ENCODE measurements around the gene TMEM74B.
"Not testable (repeated sequence)": the region's sequence is repeated elsewhere in the genome, so short reads cannot be mapped to it uniquely, and the experiment has no call there.

TMEM74B gene

DNA sequence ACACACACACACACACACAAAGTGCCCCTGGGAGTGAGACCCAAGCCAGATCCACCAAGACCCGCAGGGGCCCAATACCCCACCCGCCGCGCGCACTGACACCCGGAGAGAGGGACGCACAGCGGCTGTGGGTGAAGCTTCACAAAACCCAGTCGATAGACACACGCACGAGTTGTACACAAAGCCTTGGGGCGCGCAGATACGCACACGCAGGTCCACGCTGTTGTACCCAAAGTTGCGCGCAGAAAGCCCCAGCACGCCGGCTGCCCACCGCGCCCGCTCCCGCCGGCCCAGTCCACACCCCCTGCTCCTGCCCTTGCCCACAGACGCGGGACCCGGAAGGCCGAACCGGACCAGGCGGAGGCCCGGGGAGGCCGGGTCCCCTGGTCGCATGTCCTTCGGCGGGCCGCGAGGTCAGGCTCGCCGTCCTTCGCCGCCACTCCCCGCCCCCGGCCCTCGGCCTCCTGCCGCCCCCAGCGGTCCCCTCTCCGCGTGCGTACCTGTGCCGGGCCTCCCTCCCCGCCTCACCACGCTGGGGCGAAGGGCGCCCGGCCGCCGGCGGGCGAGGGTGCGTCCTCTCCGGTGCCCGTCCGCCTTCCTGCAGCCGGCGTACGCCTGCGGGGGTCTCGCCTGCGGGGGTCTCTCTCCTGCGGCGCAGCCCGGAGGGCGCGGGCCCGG is at the start of gene TMEM74B:
Gene TMEM74B, minus strand, starts transcription at position 344 of the 678 bp plus-strand sequence. CDS start 1,180 bp downstream, outside the sequence.
- Histone ChIP-seq H3K4me3 (ENCODE audit: low read depth, low read length) (peak within 1 kb of the TSS; percentile 75), H3K27ac (ENCODE audit: low read depth, low read length) (no peak within 1 kb of the TSS), H3K4me1 (ENCODE audit: control insufficient read depth, insufficient read depth, low read length, unreplicated experiment) (no peaks in the 10 kb centered on the region), H3K79me2 (ENCODE audit: control insufficient read depth, insufficient read depth, low read length, unreplicated experiment) (no peaks in the 10 kb centered on the region), H3K36me3 (ENCODE audit: insufficient read depth, low read length) (no peaks in the 10 kb centered on the region), H3K27me3 (ENCODE audit: insufficient read depth, low read length) (peaks cover 50% of the 10 kb centered on the region), H2AFZ (ENCODE audit: low read length, unreplicated experiment) (peak within 1 kb of the TSS; percentile 75)

DNA sequence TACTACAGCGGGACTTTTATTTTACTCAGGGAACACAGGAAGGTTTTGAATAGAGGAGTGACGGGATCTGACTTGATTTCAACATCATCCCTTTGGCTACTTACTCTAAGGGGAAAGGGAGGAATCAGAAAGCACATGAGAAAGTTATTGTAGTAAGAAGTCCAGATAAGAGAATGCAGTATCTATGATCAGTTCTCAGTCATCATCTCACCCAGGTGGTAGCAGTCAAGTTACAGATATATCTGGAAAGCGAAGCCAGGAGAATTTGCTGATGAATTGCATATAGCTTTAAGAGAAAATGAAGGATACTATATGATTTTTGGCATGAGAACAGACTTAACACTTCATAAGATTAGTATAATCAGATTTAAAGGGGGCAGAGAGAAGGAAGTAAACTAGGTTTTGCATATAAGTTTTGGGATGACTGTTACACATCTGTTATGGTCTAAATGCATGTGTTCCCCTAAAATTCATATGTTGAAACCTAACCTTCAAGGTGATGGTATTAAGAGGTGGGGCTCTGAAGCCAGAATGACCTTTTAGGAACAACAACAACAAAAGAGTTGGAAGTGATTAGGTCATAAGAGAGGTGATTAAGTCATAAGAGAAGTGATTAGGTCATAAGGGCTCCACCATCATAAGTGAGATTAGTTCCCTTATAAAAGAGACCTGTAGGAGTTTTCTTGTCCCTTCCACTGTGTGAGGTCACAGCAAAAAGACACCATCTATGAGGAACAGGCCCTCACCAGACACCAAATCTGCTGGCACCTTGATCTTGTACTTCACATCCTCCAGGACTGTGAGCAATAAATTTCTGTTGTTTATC is 47.7 kb upstream of the TMEM74B start:
- Histone ChIP-seq H3K27ac (ENCODE audit: low read depth, low read length) (no peak overlapping the region), H3K36me3 (ENCODE audit: insufficient read depth, low read length) (no peaks in the 10 kb centered on the region), H3K27me3 (ENCODE audit: insufficient read depth, low read length) (peaks cover 3% of the 10 kb centered on the region), H2AFZ (ENCODE audit: low read length, unreplicated experiment) (no peak overlapping the region), H3K4me3 (ENCODE audit: low read depth, low read length) (no peak overlapping the region), H3K4me1 (ENCODE audit: control insufficient read depth, insufficient read depth, low read length, unreplicated experiment) (no peaks in the 10 kb centered on the region), H3K79me2 (ENCODE audit: control insufficient read depth, insufficient read depth, low read length, unreplicated experiment) (no peaks in the 10 kb centered on the region)

DNA sequence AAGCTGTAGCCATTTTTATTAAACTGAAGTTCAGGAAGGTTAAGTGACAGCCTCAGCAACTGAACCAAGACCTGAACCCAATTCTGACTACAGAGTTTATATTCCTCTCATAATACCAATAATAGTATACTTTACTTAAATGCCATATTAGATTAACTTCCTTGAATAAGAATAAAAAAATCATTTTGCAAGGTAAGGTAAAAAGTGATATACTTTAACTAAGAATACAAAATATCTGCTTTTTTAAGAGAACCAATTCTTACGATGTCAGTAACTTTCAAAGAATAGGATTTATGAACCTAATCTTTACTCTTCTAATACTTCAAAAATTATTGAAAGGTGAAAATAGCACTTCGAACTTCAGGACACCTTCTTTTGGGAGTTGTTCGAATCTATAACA is 44.8 kb upstream of the TMEM74B start:
- Histone ChIP-seq H3K79me2 (ENCODE audit: control insufficient read depth, insufficient read depth, low read length, unreplicated experiment) (no peaks in the 10 kb centered on the region), H3K4me1 (ENCODE audit: control insufficient read depth, insufficient read depth, low read length, unreplicated experiment) (peaks cover 4% of the 10 kb centered on the region), H2AFZ (ENCODE audit: low read length, unreplicated experiment) (no peak overlapping the region), H3K27ac (ENCODE audit: low read depth, low read length) (no peak overlapping the region), H3K27me3 (ENCODE audit: insufficient read depth, low read length) (peaks cover 9% of the 10 kb centered on the region), H3K4me3 (ENCODE audit: low read depth, low read length) (no peak overlapping the region), H3K36me3 (ENCODE audit: insufficient read depth, low read length) (no peaks in the 10 kb centered on the region)

DNA sequence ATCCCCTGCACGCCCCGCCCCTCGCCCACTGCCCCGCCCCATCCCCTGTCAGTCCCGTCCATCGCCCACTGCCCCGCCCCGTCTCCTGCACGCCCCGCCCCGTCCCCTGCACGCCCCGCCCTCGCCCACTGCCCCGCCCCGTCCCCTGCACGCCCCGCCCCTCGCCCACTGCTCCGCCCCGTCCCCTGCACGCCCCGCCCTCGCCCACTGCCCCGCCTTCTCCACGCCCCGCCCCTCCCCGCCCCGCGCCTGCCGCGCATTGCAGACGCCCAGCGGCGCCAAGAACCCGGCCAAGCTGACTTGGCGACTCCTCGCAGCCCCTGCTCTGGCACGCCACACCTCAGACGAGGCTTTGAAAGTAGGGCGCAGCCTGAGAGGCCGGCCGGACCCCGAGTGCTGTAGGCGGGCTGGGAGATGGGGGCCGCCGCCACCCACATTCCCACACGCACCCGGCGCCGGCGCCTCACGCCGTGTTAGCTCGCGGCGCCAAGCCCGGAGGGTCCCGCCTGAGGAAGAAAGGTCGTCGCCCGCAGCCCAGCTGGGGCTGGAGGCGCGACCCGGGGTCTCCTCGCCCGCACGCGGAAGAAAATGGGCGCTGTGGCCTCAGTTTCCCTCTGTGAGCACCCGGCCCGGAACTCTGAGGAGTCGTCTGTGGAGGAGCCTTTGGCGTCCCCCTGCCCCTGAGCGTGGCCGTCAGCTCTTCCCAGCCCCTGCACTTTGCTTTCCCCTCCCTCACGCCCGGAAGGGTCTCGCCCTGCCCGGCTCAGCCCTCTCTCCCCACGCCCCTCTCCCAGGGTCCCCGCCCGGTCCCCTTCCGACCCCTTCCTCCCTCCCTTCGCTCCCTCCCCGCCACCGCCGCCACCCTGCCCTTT is 41.2 kb upstream of the TMEM74B start, which contains the start of gene RAD21L1:
Gene RAD21L1, plus strand, starts transcription at position 262 of the 872 bp plus-strand sequence. CDS start 2,410 bp downstream, outside the sequence.
- Histone ChIP-seq H3K4me3 (ENCODE audit: low read depth, low read length) (peak within 1 kb of the TSS; percentile 83), H2AFZ (ENCODE audit: low read length, unreplicated experiment) (peak within 1 kb of the TSS; percentile 77), H3K27me3 (ENCODE audit: insufficient read depth, low read length) (peaks cover 9% of the 10 kb centered on the region), H3K4me1 (ENCODE audit: control insufficient read depth, insufficient read depth, low read length, unreplicated experiment) (peaks cover 4% of the 10 kb centered on the region), H3K27ac (ENCODE audit: low read depth, low read length) (no peak within 1 kb of the TSS), H3K36me3 (ENCODE audit: insufficient read depth, low read length) (no peaks in the 10 kb centered on the region), H3K79me2 (ENCODE audit: control insufficient read depth, insufficient read depth, low read length, unreplicated experiment) (no peaks in the 10 kb centered on the region)

DNA sequence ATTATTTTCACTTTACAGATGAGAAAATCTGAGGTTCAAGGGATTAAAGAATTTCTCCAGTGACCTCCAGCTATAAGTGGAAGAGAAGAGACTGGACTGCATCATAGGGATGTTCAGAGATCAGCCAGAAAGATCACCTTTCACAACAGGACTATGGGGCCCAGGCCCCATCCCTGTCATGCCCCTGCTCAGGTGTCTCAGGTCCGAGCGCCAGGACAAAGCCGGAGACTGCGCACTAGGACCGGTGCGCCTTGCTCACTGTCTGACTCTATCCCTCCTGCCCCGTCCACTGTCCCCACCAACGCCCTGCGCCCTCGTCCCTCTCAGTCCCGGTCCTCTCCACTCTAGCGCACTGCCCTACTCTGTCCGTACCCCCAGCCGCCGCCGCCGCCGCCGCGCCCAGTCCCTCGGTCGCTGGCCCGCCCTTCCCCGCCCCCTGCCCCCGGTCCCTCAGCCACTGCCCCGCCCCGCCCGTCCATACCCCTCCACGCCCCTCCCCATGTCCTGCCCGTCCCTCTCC is 40.5 kb upstream of the TMEM74B start:
- Histone ChIP-seq H3K79me2 (ENCODE audit: control insufficient read depth, insufficient read depth, low read length, unreplicated experiment) (no peaks in the 10 kb centered on the region), H3K4me3 (ENCODE audit: low read depth, low read length) (peak overlapping the region; percentile 73), H3K27me3 (ENCODE audit: insufficient read depth, low read length) (peaks cover 9% of the 10 kb centered on the region), H2AFZ (ENCODE audit: low read length, unreplicated experiment) (no peak overlapping the region), H3K36me3 (ENCODE audit: insufficient read depth, low read length) (no peaks in the 10 kb centered on the region), H3K4me1 (ENCODE audit: control insufficient read depth, insufficient read depth, low read length, unreplicated experiment) (peaks cover 4% of the 10 kb centered on the region), H3K27ac (ENCODE audit: low read depth, low read length) (no peak overlapping the region)

DNA sequence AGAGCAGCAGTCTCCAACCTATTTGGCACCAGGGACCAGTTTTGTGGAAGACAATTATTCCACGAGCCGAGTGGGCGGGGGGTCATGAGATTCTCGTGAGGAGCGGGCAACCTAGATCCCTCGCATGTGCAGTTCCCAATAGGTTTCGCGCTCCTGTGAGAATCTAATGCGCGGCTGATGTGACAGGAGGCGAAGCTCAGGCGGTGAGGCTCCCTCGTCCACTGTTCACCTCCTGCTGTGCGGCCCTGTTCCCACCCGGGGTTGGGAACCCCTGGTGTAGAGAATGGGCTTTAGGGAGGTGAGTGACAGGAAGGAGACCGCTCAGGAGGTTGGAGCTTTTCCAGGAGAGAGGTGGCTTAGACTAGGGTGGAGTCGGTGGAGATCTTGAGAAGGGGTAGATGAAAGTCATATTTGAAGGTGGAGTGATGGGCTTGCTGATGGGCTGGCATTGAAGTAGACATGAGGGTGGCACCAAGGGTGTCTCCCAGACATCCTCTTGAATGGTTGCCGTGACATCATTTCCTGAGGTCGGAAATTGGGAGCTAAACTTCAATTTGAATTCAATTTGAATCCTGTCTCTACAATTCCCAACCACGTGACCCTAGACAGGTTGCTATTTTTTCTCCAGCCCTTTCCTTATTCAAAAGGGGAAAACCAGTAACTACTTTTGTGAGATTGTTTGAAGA is 39.6 kb upstream of the TMEM74B start:
- peaks cover 4% of the 10 kb centered on the region for H3K4me1 ChIP-seq (ENCODE audit: control insufficient read depth, insufficient read depth, low read length, unreplicated experiment)
- no peak overlapping the region for H3K4me3 ChIP-seq (ENCODE audit: low read depth, low read length)
- peaks cover 9% of the 10 kb centered on the region for H3K27me3 ChIP-seq (ENCODE audit: insufficient read depth, low read length)
- H3K79me2 ChIP-seq (ENCODE audit: control insufficient read depth, insufficient read depth, low read length, unreplicated experiment), result no peaks in the 10 kb centered on the region
- no peaks in the 10 kb centered on the region for H3K36me3 ChIP-seq (ENCODE audit: insufficient read depth, low read length)
- H2AFZ ChIP-seq (ENCODE audit: low read length, unreplicated experiment), result no peak overlapping the region
- H3K27ac ChIP-seq (ENCODE audit: low read depth, low read length), result no peak overlapping the region

DNA sequence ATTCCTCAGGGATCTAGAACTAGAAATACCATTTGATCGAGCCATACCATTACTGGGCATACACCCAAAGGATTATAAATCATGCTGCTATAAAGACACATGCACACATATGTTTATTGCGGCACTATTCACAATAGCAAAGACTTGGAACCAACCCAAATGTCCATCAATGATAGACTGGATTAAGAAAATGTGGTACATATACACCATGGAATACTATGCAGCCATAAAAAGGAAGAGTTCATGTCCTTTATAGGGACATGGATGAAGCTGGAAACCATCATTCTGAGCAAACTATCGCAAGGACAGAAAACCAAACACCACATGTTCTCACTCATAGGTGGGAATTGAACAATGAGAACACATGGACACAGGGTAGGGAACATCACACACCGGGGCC is 38.0 kb upstream of the TMEM74B start:
- not testable (repeated sequence) for H2AFZ ChIP-seq (ENCODE audit: low read length, unreplicated experiment); H3K79me2 ChIP-seq (ENCODE audit: control insufficient read depth, insufficient read depth, low read length, unreplicated experiment); H3K36me3 ChIP-seq (ENCODE audit: insufficient read depth, low read length); H3K4me1 ChIP-seq (ENCODE audit: control insufficient read depth, insufficient read depth, low read length, unreplicated experiment); H3K4me3 ChIP-seq (ENCODE audit: low read depth, low read length); H3K27ac ChIP-seq (ENCODE audit: low read depth, low read length)
- peaks cover 10% of the 10 kb centered on the region for H3K27me3 ChIP-seq (ENCODE audit: insufficient read depth, low read length)

DNA sequence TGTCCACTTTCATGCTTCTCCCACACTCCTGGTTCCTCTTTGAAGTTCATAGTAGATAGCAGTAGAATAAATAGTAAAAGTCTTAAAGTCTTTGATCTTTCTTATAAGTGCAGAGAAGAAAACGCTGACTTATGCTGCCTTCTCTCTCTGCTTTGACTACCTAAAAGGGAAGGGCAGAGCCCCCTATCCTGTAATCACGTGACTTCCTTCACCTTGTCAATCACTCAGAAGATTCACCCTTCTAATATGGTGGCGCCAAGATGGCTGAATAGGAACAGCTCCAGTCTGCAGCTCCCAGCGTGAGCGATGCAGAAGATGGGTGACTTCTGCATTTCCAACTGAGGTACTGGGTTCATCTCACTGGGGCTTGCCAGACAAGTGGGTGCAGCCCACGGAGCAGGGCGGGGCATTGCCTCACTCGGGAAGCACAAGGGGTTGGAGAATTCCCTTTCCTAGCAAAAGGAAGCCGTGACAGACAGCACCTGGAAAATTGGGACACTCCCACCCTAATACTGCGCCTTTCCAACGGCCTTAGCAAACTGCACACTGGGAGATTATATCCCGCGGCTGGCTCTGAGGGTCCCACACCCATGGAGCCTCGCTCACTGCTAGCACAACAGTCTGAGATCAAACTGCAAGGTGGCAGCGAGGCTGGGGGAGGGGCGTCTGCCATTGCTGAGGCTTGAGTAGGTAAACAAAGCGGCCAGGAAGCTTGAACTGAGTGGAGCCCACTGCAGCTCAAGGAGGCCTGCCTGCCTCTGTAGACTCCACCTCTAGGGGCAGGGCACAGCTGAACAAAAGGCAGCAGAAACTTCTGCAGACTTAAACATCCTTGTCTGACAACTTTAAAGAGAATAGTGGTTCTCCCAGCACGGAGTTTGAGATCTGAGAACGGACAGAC is 32.0 kb upstream of the TMEM74B start:
- H3K36me3 ChIP-seq (ENCODE audit: insufficient read depth, low read length); H3K79me2 ChIP-seq (ENCODE audit: control insufficient read depth, insufficient read depth, low read length, unreplicated experiment); H3K4me1 ChIP-seq (ENCODE audit: control insufficient read depth, insufficient read depth, low read length, unreplicated experiment); H2AFZ ChIP-seq (ENCODE audit: low read length, unreplicated experiment); H3K4me3 ChIP-seq (ENCODE audit: low read depth, low read length); H3K27ac ChIP-seq (ENCODE audit: low read depth, low read length): not testable (repeated sequence)
- H3K27me3 ChIP-seq (ENCODE audit: insufficient read depth, low read length), result peaks cover 18% of the 10 kb centered on the region; the same call in 1 of the 2 replicates

DNA sequence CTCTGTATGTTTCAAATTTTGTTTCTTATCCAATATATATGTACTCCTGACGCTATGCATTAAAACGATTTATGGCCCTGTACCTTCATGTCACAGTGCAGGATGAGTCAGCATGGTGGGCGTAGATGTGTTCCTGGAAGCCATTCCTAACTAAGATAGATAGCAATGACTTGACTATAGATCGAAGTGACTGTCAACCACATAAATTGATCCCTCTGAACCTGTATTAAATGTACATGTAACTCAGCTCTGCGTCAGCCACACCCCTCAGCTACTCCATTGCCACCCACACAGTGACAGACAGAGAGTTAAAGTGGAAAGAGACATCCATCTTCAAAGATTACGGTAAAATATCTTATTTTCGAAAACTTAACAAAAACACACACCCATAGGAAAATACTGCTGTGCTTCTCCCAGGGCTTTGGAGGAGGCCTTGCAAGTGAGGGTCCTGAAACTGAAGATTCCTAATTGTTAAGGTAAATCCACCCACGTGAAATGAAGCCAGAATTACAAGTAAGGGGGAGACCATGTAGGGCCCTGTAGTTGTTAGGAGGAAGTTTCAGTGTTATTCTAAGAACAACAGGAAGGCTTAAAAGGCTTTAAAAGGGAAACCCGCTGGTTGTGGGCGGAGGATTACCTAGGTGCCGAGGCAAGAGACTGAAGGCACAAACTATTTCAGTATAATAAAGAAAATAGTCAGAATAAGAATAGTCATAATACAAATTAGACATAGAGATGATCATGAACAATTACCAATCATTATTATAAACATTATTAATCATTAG is 30.8 kb upstream of the TMEM74B start:
- Histone ChIP-seq H3K27ac (ENCODE audit: low read depth, low read length) (no peak overlapping the region), H3K36me3 (ENCODE audit: insufficient read depth, low read length) (no peaks in the 10 kb centered on the region), H3K27me3 (ENCODE audit: insufficient read depth, low read length) (peaks cover 18% of the 10 kb centered on the region; the same call in 1 of the 2 replicates), H3K4me1 (ENCODE audit: control insufficient read depth, insufficient read depth, low read length, unreplicated experiment) (peaks cover 6% of the 10 kb centered on the region), H3K79me2 (ENCODE audit: control insufficient read depth, insufficient read depth, low read length, unreplicated experiment) (no peaks in the 10 kb centered on the region), H3K4me3 (ENCODE audit: low read depth, low read length) (no peak overlapping the region), H2AFZ (ENCODE audit: low read length, unreplicated experiment) (no peak overlapping the region)
